Spleen (tissue), 11 donors: ENCODE data around the gene SLC40A1. TPM values are rescaled to one million over a fixed set of nuclear protein-coding genes. Genes with fewer than 3 reads are reported as not detected.
A peak's percentile ranks its signal among the peaks of the same experiment; 100 is the strongest.

Experiments used
- DNase-seq: peaks from one replicate; pipeline ENCODE4 v3.0.0-alpha.2; 2020
- H3K27ac ChIP-seq, 8 donors: fragments of 200-600 bp; sonication (generic) in 7 of 8; 1 replicate in 4 of 8; 2 replicates in 4 of 8; pipeline versions ENCODE4 v1.5.0 to v1.8.0; 2016 to 2021; ENCODE audit warnings: inconsistent platforms in 4 of 8, mild to moderate bottlenecking in 4 of 8, moderate library complexity in 1 of 8
- H3K27me3 ChIP-seq, 7 donors: fragments of 200-600 bp; sonication (generic) in 6 of 7; replicated peaks in 1 of 7; 1 replicate in 4 of 7; 2 replicates in 3 of 7; pipeline versions ENCODE4 v1.5.0 to v1.8.0; 2016 to 2021; ENCODE audit warnings: inconsistent platforms in 3 of 7, mild to moderate bottlenecking in 1 of 7
- H3K36me3 ChIP-seq, 6 donors: fragments of 200-600 bp; sonication (generic) in 5 of 6; 1 replicate in 4 of 6; 2 replicates in 2 of 6; pipeline versions ENCODE4 v1.5.0 to v1.8.0; 2016 to 2021; ENCODE audit warnings: inconsistent platforms in 2 of 6
- H3K4me1 ChIP-seq, 6 donors: fragments of 200-600 bp; sonication (generic) in 5 of 6; 1 replicate in 3 of 6; 2 replicates in 3 of 6; pipeline versions ENCODE4 v1.5.0 to v1.8.0; 2016 to 2021; ENCODE audit warnings: inconsistent platforms in 3 of 6
- H3K4me3 ChIP-seq, 8 donors: fragments of 200-600 bp; sonication (generic) in 7 of 8; 1 replicate in 4 of 8; 2 replicates in 4 of 8; pipeline versions ENCODE4 v1.5.0 to v1.8.0; 2016 to 2021; ENCODE audit warnings: inconsistent platforms in 4 of 8, mild to moderate bottlenecking in 4 of 8, moderate library complexity in 2 of 8
- H3K9me3 ChIP-seq, 8 donors: fragments of 200-600 bp; sonication (generic) in 7 of 8; 1 replicate in 4 of 8; 2 replicates in 4 of 8; pipeline versions ENCODE4 v1.5.0 to v1.8.0; 2016 to 2021; ENCODE audit warnings: inconsistent platforms in 4 of 8
- CTCF ChIP-seq, 11 experiments: fragments of 200-600 bp in 7 of 11; fragments of 450-650 bp in 4 of 11; sonication (generic) in 4 of 11; IDR thresholded peaks in 8 of 11; conservative IDR thresholded peaks in 3 of 11; 1 replicate in 7 of 11; 2 replicates in 4 of 11; pipeline versions ENCODE4 v1.4.0 to v1.8.0; 2016 to 2021; ENCODE audit warnings: antibody characterized with exemption in 11 of 11, inconsistent platforms in 4 of 11, mild to moderate bottlenecking in 1 of 11
- POLR2A ChIP-seq, 3 donors: fragments of 450-650 bp; IDR thresholded peaks; one replicate each; pipeline ENCODE4 v1.5.1; 2017; ENCODE audit warnings: antibody characterized with exemption in 3 of 3, mild to moderate bottlenecking in 1 of 3
- POLR2AphosphoS5 ChIP-seq, 3 donors: sonication (generic); formaldehyde crosslinking; IDR thresholded peaks; one replicate each; pipeline ENCODE4 v1.5.1; 2017; ENCODE audit warnings: antibody characterized with exemption in 3 of 3
- WGBS, 5 donors: extraction: QIAGEN DNeasy Blood & Tissue Kit in 3 of 5; methylation state at CpG; one replicate each; pipeline versions ENCODE4 v1.1.5 to v1.1.7; 2013 to 2018; 5-methylcytosine and 5-hydroxymethylcytosine counted together
- intact Hi-C: fragments of 100-400 bp; cut with DNase I; formaldehyde crosslinking; loops from one replicate; pipeline ENCODE4 v1.15.0; 2023; ENCODE audit warnings: low total_unique reads
- polyA plus RNA-seq, 3 donors: library from polyadenylated mRNA; stranded (reverse); fragments of 200-250 nt; gene quantifications; one replicate each; pipeline ENCODE4 v1.2.1, GENCODE V29; 2013
- total RNA-seq, 7 donors: library from RNA; depleted of rRNA in 3 of 7; stranded (reverse); fragments of >200 nt in 3 of 7; fragmentation: NEBNext Ultra II Directional in 4 of 7; extraction: Animal tissue kit (Norgen Biotek cat#: 25700) in 4 of 7; gene quantifications; one replicate each; pipeline versions ENCODE4 v1.1.0 to v1.2.1, GENCODE V29; 2016 to 2021
- donor health status: healthy with polysubstance abuse.
- donor health status: DM: no; HTN: no; CAD: no; lungs with moderate emphysema.
- donor health status: DM: no; HTN: no; CAD: no.
- donor health status: Bipolar disorder and iron deficiency.
- donor health status: healthy.
- donor health status: DM: no; HTN: no; CAD: no.
- donor health status: DM: yes; HTN: yes; CAD: no.

The SLC40A1 gene
- total and polyA plus RNA-seq, 10 donors = 55.7 to 843 (median 455) TPM

GRCh38 chr2:189521699-189522434 lies 58.7 kb downstream of the SLC40A1 start:
- intact Hi-C loops = no loop called here
- Histone ChIP-seq H3K27ac (peak overlapping the region; percentile 18 to 70 (median 52)), H3K4me1 (peaks cover 0 to 8% (median 0%) of the 10 kb centered on the region in 6 donors), H3K9me3 (no peaks in the 10 kb centered on the region), H3K36me3 (no peaks in the 10 kb centered on the region), H3K4me3 (no peak overlapping the region), H3K27me3 (no peaks in the 10 kb centered on the region)
- WGBS, 5 donors = 72 to 90% (median 84%) methylated on average over 2 of the region's 2 CpGs
- TF ChIP-seq POLR2A (IDR thresholded peaks at IDR 0.05) (no peak), POLR2AphosphoS5 (IDR thresholded peaks at IDR 0.05) (no peak), CTCF (IDR thresholded peaks at IDR 0.05 in 8 of 11, conservative IDR thresholded peaks at IDR 0.05 in 3 of 11) (no peak)
- no peak for DNase-seq

- TF ChIP-seq POLR2A (IDR thresholded peaks at IDR 0.05) (no peak), CTCF (IDR thresholded peaks at IDR 0.05 in 8 of 11, conservative IDR thresholded peaks at IDR 0.05 in 3 of 11) (no peak)
- intact Hi-C loops = no loop called here
- no peak for DNase-seq
- H3K4me3 ChIP-seq = no peak overlapping the region
- peaks cover 0 to 17% (median 0%) of the 10 kb centered on the region in 6 donors for H3K4me1 ChIP-seq
- H3K36me3 ChIP-seq = no peaks in the 10 kb centered on the region
- 75 to 85% (median 81%) methylated on average over 6 of the region's 6 CpGs for whole genome bisulfite sequencing, 5 donors
- H3K27ac ChIP-seq = peak overlapping the region in 2 of 8 donors; percentile 37 to 49
- H3K9me3 ChIP-seq = no peaks in the 10 kb centered on the region
- H3K27me3 ChIP-seq = no peaks in the 10 kb centered on the region
These were observed 60.8 kb downstream of the SLC40A1 start for GRCh38 chr2:189519631-189520387.

GRCh38 chr2:189517847-189518535 lies 62.6 kb downstream of the SLC40A1 start:
- intact Hi-C loops = no loop called here
- Histone ChIP-seq H3K4me1 (peaks cover 0 to 24% (median 0%) of the 10 kb centered on the region in 6 donors), H3K4me3 (no peak overlapping the region), H3K27me3 (no peaks in the 10 kb centered on the region), H3K9me3 (no peaks in the 10 kb centered on the region), H3K36me3 (no peaks in the 10 kb centered on the region), H3K27ac (peak overlapping the region in 3 of 8 donors; percentile 2 to 66 (median 13))
- no peak for DNase-seq
- TF ChIP-seq POLR2AphosphoS5 (IDR thresholded peaks at IDR 0.05) = no peak
- no peak for TF ChIP-seq CTCF (IDR thresholded peaks at IDR 0.05 in 8 of 11, conservative IDR thresholded peaks at IDR 0.05 in 3 of 11)
- TF ChIP-seq POLR2A (IDR thresholded peaks at IDR 0.05) = no peak
- 89 to 95% (median 91%) methylated on average over 6 of the region's 6 CpGs for WGBS, 5 donors
